HEK293 (cell line): ENCODE data around the gene DCUN1D3.

Experiments used
- CTCF ChIA-PET: fragments of 350-600 bp; formaldehyde crosslinking; extraction: SDS; loops from one replicate; lab custom pipeline; 2021; ENCODE audit warnings: antibody characterized with exemption; lab: Yijun Ruan, JAX
- POLR2A ChIA-PET: fragments of 300-600 bp; formaldehyde crosslinking; extraction: SDS; loops from one replicate; lab custom pipeline; 2020; ENCODE audit warnings: antibody characterized with exemption, inconsistent platforms; lab: Yijun Ruan, JAX
- H3K27ac ChIP-seq: fragments of 200-500 bp; sonication (Bioruptor generic); 2 replicates; pipeline ENCODE4 v1.5.1; 2014; ENCODE audit warnings: low read depth, low read length, control low read depth, inconsistent platforms; ENCODE audit errors: extremely low read depth
- H3K36me3 ChIP-seq, 2 experiments: fragments of 200-500 bp in 1 of 2; sonication (Bioruptor generic) in 1 of 2; 1 replicate in 1 of 2; 2 replicates in 1 of 2; pipeline ENCODE4 v1.5.1; 2014 to 2017; ENCODE audit warnings: inconsistent platforms in 2 of 2, low read length in 2 of 2; ENCODE audit not compliant: control insufficient read depth in 2 of 2, insufficient read depth in 1 of 2
- H3K4me1 ChIP-seq: fragments of 200-500 bp; sonication (Bioruptor generic); 2 replicates; pipeline ENCODE4 v1.5.1; 2014; ENCODE audit warnings: mild to moderate bottlenecking, low read length, inconsistent platforms; ENCODE audit not compliant: control insufficient read depth, insufficient read depth
- H3K4me3 ChIP-seq: 2 replicates; pipeline ENCODE4 v1.5.1; 2011; ENCODE audit warnings: low read depth, mild to moderate bottlenecking, control low read depth, low read length, moderate library complexity
- H3K9me3 ChIP-seq: fragments of 200-500 bp; sonication (Bioruptor generic); 2 replicates; pipeline ENCODE4 v1.5.1; 2014; ENCODE audit warnings: low read depth, low read length, inconsistent platforms; ENCODE audit not compliant: control insufficient read depth, insufficient read depth
- MZF1 ChIP-seq: fragments of 450-650 bp; formaldehyde crosslinking; IDR thresholded peaks from 2 replicates; pipeline ENCODE4 v1.5.1; 2017; ENCODE audit warnings: missing biosample characterization, missing genetic modification characterization, borderline replicate concordance
- ZNF202 ChIP-seq: fragments of 450-650 bp; formaldehyde crosslinking; IDR thresholded peaks from 2 replicates; pipeline ENCODE4 v1.5.1; 2016; ENCODE audit warnings: missing biosample characterization, missing genetic modification characterization, borderline replicate concordance
- ZNF341 ChIP-seq: fragments of 450-650 bp; formaldehyde crosslinking; IDR thresholded peaks from 2 replicates; pipeline ENCODE4; 2016; ENCODE audit warnings: low read depth, missing biosample characterization, missing genetic modification characterization
- ZNF366 ChIP-seq: fragments of 450-650 bp; formaldehyde crosslinking; conservative IDR thresholded peaks from 2 replicates; pipeline ENCODE4 v1.5.1; 2016; ENCODE audit warnings: missing biosample characterization, missing genetic modification characterization
- ZNF549 ChIP-seq: fragments of 450-650 bp; IDR thresholded peaks from 2 replicates; pipeline ENCODE4 v1.5.1; 2018; ENCODE audit warnings: missing biosample characterization, missing genetic modification characterization, mild to moderate bottlenecking, inconsistent platforms, moderate library complexity
- ZNF629 ChIP-seq: fragments of 450-650 bp; formaldehyde crosslinking; IDR thresholded peaks from 2 replicates; pipeline ENCODE4 v1.5.1; 2017; ENCODE audit warnings: missing biosample characterization, missing genetic modification characterization
- ZNF76 ChIP-seq: fragments of 450-650 bp; formaldehyde crosslinking; IDR thresholded peaks from 2 replicates; pipeline ENCODE4; 2016; ENCODE audit warnings: low read depth, missing biosample characterization, missing genetic modification characterization, borderline replicate concordance
- TF ChIP-seq, protein P1 (sequence below): fragments of 450-650 bp; formaldehyde crosslinking; IDR thresholded peaks from 2 replicates; pipeline ENCODE4 v1.5.1; 2017; ENCODE audit warnings: missing biosample characterization, missing genetic modification characterization
- TF ChIP-seq, protein P2 (sequence below): fragments of 450-650 bp; formaldehyde crosslinking; IDR thresholded peaks from 2 replicates; pipeline ENCODE4 v1.5.1; 2017; ENCODE audit warnings: missing biosample characterization, missing genetic modification characterization
- TF ChIP-seq, protein P3 (sequence below): fragments of 450-650 bp; formaldehyde crosslinking; IDR thresholded peaks from 2 replicates; pipeline ENCODE4 v1.5.1; 2016; ENCODE audit warnings: missing biosample characterization, missing genetic modification characterization
- TF ChIP-seq, protein P4 (sequence below): fragments of 450-650 bp; formaldehyde crosslinking; conservative IDR thresholded peaks from 2 replicates; pipeline ENCODE4 v1.5.1; 2016; ENCODE audit warnings: low read depth, missing biosample characterization, missing genetic modification characterization
- TF ChIP-seq, protein P5 (sequence below): fragments of 450-650 bp; formaldehyde crosslinking; IDR thresholded peaks from 2 replicates; pipeline ENCODE4 v1.5.1; 2016; ENCODE audit warnings: missing biosample characterization, missing genetic modification characterization

Gene DCUN1D3

DNA sequence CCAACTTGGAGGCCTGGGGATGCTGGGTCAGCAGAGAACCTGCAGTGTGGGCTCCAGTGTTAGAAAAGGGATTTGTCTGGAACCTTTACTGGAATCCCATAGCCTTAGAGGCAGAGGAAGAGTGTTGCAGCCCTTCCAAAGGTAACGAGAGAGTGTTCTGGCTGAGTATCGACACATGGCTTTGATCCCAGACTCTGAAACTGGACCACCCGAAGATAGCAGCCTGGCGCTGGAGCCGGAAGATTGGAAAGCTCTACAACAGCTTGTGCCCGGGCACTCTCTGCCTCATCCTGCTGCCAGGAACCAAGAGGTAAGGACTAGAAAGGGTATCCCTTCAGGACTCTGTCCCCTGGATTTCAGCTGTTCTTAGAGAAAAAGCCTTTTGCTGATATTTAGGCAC, 54.1 kb downstream of the DCUN1D3 start:
- ChIA-PET POLR2A (no interaction called here), CTCF (interaction anchor here (0.6 kb wide), 1 partner anchor 20 kb away, joined by 3 read pairs; no protein-coding TSS in a partner anchor)
- Histone ChIP-seq H3K9me3 (no peaks in the 10 kb centered on the region), H3K4me1 (no peaks in the 10 kb centered on the region), H3K36me3 (peaks cover 7 to 87% of the 10 kb centered on the region in 2 experiments), H3K4me3 (no peak overlapping the region), H3K27ac (no peak overlapping the region)
- TF ChIP-seq ZNF341 (tag by site-specific recombination) = no peak
- TF ChIP-seq ZNF76 (tag by site-specific recombination) = no peak
- no peak for TF ChIP-seq ZNF202 (tag by site-specific recombination)
- TF ChIP-seq, protein P1, sequence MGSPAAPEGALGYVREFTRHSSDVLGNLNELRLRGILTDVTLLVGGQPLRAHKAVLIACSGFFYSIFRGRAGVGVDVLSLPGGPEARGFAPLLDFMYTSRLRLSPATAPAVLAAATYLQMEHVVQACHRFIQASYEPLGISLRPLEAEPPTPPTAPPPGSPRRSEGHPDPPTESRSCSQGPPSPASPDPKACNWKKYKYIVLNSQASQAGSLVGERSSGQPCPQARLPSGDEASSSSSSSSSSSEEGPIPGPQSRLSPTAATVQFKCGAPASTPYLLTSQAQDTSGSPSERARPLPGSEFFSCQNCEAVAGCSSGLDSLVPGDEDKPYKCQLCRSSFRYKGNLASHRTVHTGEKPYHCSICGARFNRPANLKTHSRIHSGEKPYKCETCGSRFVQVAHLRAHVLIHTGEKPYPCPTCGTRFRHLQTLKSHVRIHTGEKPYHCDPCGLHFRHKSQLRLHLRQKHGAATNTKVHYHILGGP (tag by site-specific recombination) = no peak
- TF ChIP-seq, protein P2, sequence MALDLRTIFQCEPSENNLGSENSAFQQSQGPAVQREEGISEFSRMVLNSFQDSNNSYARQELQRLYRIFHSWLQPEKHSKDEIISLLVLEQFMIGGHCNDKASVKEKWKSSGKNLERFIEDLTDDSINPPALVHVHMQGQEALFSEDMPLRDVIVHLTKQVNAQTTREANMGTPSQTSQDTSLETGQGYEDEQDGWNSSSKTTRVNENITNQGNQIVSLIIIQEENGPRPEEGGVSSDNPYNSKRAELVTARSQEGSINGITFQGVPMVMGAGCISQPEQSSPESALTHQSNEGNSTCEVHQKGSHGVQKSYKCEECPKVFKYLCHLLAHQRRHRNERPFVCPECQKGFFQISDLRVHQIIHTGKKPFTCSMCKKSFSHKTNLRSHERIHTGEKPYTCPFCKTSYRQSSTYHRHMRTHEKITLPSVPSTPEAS (tag by site-specific recombination) = no peak
- TF ChIP-seq MZF1 (tag by site-specific recombination) = no peak
- TF ChIP-seq, protein P3, sequence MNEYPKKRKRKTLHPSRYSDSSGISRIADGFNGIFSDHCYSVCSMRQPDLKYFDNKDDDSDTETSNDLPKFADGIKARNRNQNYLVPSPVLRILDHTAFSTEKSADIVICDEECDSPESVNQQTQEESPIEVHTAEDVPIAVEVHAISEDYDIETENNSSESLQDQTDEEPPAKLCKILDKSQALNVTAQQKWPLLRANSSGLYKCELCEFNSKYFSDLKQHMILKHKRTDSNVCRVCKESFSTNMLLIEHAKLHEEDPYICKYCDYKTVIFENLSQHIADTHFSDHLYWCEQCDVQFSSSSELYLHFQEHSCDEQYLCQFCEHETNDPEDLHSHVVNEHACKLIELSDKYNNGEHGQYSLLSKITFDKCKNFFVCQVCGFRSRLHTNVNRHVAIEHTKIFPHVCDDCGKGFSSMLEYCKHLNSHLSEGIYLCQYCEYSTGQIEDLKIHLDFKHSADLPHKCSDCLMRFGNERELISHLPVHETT (tag by site-specific recombination) = no peak
- TF ChIP-seq ZNF629 (tag by site-specific recombination) = no peak
- TF ChIP-seq, protein P4, sequence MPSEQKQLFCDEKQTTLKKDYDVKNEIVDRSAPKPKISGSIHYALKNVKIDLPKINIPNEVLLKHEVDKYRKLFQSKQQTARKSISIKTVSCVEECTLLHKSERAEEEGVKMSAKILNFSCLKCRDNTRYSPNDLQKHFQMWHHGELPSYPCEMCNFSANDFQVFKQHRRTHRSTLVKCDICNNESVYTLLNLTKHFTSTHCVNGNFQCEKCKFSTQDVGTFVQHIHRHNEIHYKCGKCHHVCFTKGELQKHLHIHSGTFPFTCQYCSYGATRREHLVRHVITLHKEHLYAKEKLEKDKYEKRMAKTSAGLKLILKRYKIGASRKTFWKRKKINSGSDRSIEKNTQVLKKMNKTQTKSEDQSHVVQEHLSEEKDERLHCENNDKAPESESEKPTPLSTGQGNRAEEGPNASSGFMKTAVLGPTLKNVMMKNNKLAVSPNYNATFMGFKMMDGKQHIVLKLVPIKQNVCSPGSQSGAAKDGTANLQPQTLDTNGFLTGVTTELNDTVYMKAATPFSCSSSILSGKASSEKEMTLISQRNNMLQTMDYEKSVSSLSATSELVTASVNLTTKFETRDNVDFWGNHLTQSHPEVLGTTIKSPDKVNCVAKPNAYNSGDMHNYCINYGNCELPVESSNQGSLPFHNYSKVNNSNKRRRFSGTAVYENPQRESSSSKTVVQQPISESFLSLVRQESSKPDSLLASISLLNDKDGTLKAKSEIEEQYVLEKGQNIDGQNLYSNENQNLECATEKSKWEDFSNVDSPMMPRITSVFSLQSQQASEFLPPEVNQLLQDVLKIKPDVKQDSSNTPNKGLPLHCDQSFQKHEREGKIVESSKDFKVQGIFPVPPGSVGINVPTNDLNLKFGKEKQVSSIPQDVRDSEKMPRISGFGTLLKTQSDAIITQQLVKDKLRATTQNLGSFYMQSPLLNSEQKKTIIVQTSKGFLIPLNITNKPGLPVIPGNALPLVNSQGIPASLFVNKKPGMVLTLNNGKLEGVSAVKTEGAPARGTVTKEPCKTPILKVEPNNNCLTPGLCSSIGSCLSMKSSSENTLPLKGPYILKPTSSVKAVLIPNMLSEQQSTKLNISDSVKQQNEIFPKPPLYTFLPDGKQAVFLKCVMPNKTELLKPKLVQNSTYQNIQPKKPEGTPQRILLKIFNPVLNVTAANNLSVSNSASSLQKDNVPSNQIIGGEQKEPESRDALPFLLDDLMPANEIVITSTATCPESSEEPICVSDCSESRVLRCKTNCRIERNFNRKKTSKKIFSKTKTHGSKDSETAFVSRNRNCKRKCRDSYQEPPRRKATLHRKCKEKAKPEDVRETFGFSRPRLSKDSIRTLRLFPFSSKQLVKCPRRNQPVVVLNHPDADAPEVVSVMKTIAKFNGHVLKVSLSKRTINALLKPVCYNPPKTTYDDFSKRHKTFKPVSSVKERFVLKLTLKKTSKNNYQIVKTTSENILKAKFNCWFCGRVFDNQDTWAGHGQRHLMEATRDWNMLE (tag by site-specific recombination) = no peak
- TF ChIP-seq, protein P5, sequence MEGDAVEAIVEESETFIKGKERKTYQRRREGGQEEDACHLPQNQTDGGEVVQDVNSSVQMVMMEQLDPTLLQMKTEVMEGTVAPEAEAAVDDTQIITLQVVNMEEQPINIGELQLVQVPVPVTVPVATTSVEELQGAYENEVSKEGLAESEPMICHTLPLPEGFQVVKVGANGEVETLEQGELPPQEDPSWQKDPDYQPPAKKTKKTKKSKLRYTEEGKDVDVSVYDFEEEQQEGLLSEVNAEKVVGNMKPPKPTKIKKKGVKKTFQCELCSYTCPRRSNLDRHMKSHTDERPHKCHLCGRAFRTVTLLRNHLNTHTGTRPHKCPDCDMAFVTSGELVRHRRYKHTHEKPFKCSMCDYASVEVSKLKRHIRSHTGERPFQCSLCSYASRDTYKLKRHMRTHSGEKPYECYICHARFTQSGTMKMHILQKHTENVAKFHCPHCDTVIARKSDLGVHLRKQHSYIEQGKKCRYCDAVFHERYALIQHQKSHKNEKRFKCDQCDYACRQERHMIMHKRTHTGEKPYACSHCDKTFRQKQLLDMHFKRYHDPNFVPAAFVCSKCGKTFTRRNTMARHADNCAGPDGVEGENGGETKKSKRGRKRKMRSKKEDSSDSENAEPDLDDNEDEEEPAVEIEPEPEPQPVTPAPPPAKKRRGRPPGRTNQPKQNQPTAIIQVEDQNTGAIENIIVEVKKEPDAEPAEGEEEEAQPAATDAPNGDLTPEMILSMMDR (tag by site-specific recombination) = no peak
- no peak for TF ChIP-seq ZNF549 (tag by site-specific recombination)

DNA sequence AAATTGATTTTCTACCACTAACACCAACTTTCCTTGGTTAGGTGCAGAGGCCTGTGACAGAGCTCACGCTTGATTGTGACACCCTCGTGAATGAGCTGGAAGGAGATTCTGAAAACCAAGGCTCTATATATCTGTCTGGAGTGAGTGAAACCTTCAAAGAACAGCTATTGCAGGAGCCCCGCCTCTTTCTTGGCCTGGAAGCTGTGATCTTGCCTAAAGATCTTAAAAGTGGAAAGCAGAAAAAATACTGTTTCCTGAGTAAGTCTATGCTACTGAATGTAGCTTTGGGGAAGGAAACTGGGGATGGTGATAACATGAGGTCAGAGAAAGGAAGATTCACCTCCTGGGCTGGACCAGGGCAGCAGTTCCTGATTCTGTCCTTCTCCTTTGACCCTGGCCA, 55.6 kb downstream of the DCUN1D3 start:
- TF ChIP-seq ZNF366 (tag by site-specific recombination) = no peak
- Histone ChIP-seq H3K27ac (no peak overlapping the region), H3K36me3 (peaks cover 10 to 89% of the 10 kb centered on the region in 2 experiments), H3K4me3 (no peak overlapping the region), H3K4me1 (no peaks in the 10 kb centered on the region), H3K9me3 (no peaks in the 10 kb centered on the region)
- ChIA-PET POLR2A (no interaction called here), CTCF (interaction anchor here (0.5 to 0.9 kb wide), 2 partner anchors 8 to 45 kb away, joined by 3 to 4 read pairs; no protein-coding TSS in a partner anchor)
